ENCODE data around the gene LGALS7B.
A peak's percentile ranks its signal among the peaks of the same experiment; 100 is the strongest.
"Not testable (repeated sequence)": the region's sequence is repeated elsewhere in the genome, so short reads cannot be mapped to it uniquely, and the experiment has no call there.

LGALS7B gene

GRCh38 chr19:38770228-38770948 is 18.6 kb upstream of the LGALS7B start:
- not testable (repeated sequence) for DNase-seq (ENCODE audit: low spot score)

- not testable (repeated sequence) for DNase-seq (ENCODE audit: low spot score)
These were observed 18.1 kb upstream of the LGALS7B start for GRCh38 chr19:38770949-38771275.

GRCh38 chr19:38771569-38771968 is 17.4 kb upstream of the LGALS7B start:
- not testable (repeated sequence) for DNase-seq (ENCODE audit: low spot score)

- no peak for DNase-seq (ENCODE audit: low spot score)
These were observed 15.4 kb upstream of the LGALS7B start, which contains the start of gene LGALS7 for GRCh38 chr19:38773469-38774177. Gene LGALS7 (minus strand): TSS chr19:38773517. CDS start chr19:38773492, 25 bp downstream.

- DNase-seq (ENCODE audit: low spot score): no peak
These were observed 14.6 kb upstream of the LGALS7B start for GRCh38 chr19:38774181-38774950.

GRCh38 chr19:38778733-38779132 is 10.3 kb upstream of the LGALS7B start:
- no peak for DNase-seq (ENCODE audit: low spot score)

- no peak for DNase-seq (ENCODE audit: low spot score)
These were observed 8.6 kb upstream of the LGALS7B start for GRCh38 chr19:38780443-38780842.

- no peak for DNase-seq (ENCODE audit: low spot score)
These were observed 7.9 kb upstream of the LGALS7B start for GRCh38 chr19:38781058-38781457.

- DNase-seq (ENCODE audit: low spot score): not testable (repeated sequence)
These were observed 6.8 kb upstream of the LGALS7B start for GRCh38 chr19:38782212-38782611.

GRCh38 chr19:38784224-38784623 is 4.8 kb upstream of the LGALS7B start:
- DNase-seq (ENCODE audit: low spot score): no peak

- DNase-seq (ENCODE audit: low spot score): no peak
These were observed 3.8 kb upstream of the LGALS7B start for GRCh38 chr19:38785187-38785699.

GRCh38 chr19:38786061-38786460 is 2.9 kb upstream of the LGALS7B start:
- DNase-seq (ENCODE audit: low spot score): not testable (repeated sequence)

GRCh38 chr19:38786572-38787265 is 2.3 kb upstream of the LGALS7B start:
- no peak for DNase-seq (ENCODE audit: low spot score)

- DNase-seq (ENCODE audit: low spot score): not testable (repeated sequence)
These were observed 1.8 kb downstream of the LGALS7B start for GRCh38 chr19:38790507-38791403.

GRCh38 chr19:38791451-38792064 is 2.6 kb downstream of the LGALS7B start:
- DNase-seq (ENCODE audit: low spot score): not testable (repeated sequence)

- DNase-seq (ENCODE audit: low spot score): peak; percentile 69
These were observed 3.5 kb downstream of the LGALS7B start for GRCh38 chr19:38792250-38793111.

GRCh38 chr19:38793177-38793576 is 4.2 kb downstream of the LGALS7B start:
- DNase-seq (ENCODE audit: low spot score): peak; percentile 52

GRCh38 chr19:38793671-38794070 is 4.7 kb downstream of the LGALS7B start:
- DNase-seq (ENCODE audit: low spot score): no peak

- DNase-seq (ENCODE audit: low spot score): no peak
These were observed 6.5 kb downstream of the LGALS7B start for GRCh38 chr19:38795549-38795948.
